Measurements from ENCODE around the gene ST7.

ST7 gene

DNA sequence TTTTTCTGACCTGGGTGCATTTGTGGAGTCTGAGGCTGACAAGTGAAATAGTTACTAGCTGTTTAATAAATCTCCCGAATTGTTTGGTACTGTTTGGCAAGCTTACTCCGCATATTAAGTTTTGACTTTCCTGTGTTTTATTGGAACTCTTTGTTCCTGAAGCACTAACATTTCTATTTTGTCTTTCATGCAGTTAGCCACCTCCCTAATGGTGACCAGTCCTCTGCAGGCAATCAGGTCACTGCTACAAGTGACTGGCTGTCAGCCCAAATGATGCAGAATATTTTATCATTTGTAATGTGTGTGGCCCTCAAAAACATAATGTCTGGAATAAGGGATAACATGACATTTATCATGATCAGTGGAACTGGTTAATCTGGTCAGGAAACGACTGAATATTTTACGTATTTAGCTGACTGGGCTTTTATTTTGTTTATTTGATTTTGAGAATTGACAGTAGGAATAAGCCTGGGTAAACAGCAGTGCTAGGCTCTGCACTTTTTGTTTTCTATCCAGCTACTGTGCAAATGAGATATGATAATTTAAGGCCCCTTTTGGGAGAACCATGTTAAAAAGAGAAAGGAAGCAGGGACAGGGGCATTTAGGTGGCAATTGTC, 82.9 kb downstream of the ST7 start:
- H3K4me1 ChIP-seq (ENCODE audit: control insufficient read depth in 5 of 5, insufficient read depth in 5 of 5, low read length in 5 of 5), result peaks cover 0 to 4% (median 0%) of the 10 kb centered on the region in 5 donors
- no peaks in the 10 kb centered on the region for H3K27me3 ChIP-seq (ENCODE audit: control insufficient read depth in 5 of 5, insufficient read depth in 4 of 5, low read length in 5 of 5)
- no peaks in the 10 kb centered on the region for H3K36me3 ChIP-seq (ENCODE audit: control insufficient read depth in 5 of 5, insufficient read depth in 5 of 5, low read length in 5 of 5)
- H3K4me3 ChIP-seq (ENCODE audit: low read depth in 1 of 5, low read length in 5 of 5), result no peak overlapping the region
- no peak overlapping the region for H3K27ac ChIP-seq (ENCODE audit: low read depth, low read length)
- H3K9ac ChIP-seq (ENCODE audit: low read length in 5 of 5), result no peak overlapping the region
- no peaks in the 10 kb centered on the region for H3K9me3 ChIP-seq (ENCODE audit: control insufficient read depth in 5 of 5, low read length in 5 of 5)

DNA sequence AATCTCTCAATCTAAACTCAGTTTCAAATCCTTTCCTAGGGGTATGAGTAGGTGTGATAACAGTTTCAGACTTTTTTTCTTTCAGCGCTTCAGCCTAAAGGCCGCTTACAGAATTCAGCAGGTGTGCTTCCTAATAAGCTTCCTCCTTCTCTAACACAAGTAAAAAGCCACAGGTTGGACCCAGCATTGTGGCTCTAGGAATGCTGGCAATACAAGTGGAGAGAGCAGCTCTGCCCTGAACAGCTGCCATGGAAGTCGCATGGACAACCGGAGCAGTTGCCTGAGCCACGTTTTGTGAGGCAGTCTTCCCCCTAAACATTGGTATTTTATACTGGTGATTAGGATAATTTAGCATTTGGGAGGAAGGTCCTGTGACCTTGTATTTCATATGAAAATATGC, 83.5 kb downstream of the ST7 start:
- Histone ChIP-seq H3K27ac (ENCODE audit: low read depth, low read length) (no peak overlapping the region), H3K36me3 (ENCODE audit: control insufficient read depth in 5 of 5, insufficient read depth in 5 of 5, low read length in 5 of 5) (no peaks in the 10 kb centered on the region), H3K9me3 (ENCODE audit: control insufficient read depth in 5 of 5, low read length in 5 of 5) (no peaks in the 10 kb centered on the region), H3K9ac (ENCODE audit: low read length in 5 of 5) (no peak overlapping the region), H3K4me3 (ENCODE audit: low read depth in 1 of 5, low read length in 5 of 5) (no peak overlapping the region), H3K27me3 (ENCODE audit: control insufficient read depth in 5 of 5, insufficient read depth in 4 of 5, low read length in 5 of 5) (no peaks in the 10 kb centered on the region), H3K4me1 (ENCODE audit: control insufficient read depth in 5 of 5, insufficient read depth in 5 of 5, low read length in 5 of 5) (peaks cover 0 to 4% (median 0%) of the 10 kb centered on the region in 5 donors)

DNA sequence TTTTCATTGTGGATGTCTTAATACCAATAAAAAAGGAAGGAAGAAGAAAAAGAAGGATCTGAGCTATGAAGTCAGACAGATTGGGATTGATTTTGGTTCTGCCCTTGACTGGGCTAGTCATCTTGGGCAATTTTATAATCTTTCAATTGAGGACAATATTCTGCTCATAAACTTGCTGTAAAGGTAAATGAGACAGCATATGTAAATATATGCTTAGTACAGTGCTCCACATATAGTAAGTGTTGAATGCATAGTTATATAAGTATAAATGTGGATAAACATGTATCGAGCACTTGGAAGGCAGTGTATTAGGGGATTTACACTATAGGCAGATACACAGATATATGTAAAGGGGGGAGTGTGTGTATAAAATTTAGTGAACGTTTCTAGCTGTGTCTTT, 85.1 kb downstream of the ST7 start:
- Histone ChIP-seq H3K36me3 (ENCODE audit: control insufficient read depth in 5 of 5, insufficient read depth in 5 of 5, low read length in 5 of 5) (no peaks in the 10 kb centered on the region), H3K4me3 (ENCODE audit: low read depth in 1 of 5, low read length in 5 of 5) (no peak overlapping the region), H3K9ac (ENCODE audit: low read length in 5 of 5) (no peak overlapping the region), H3K4me1 (ENCODE audit: control insufficient read depth in 5 of 5, insufficient read depth in 5 of 5, low read length in 5 of 5) (peaks cover 0 to 5% (median 0%) of the 10 kb centered on the region in 5 donors), H3K27ac (ENCODE audit: low read depth, low read length) (no peak overlapping the region), H3K27me3 (ENCODE audit: control insufficient read depth in 5 of 5, insufficient read depth in 4 of 5, low read length in 5 of 5) (no peaks in the 10 kb centered on the region), H3K9me3 (ENCODE audit: control insufficient read depth in 5 of 5, low read length in 5 of 5) (no peaks in the 10 kb centered on the region)

DNA sequence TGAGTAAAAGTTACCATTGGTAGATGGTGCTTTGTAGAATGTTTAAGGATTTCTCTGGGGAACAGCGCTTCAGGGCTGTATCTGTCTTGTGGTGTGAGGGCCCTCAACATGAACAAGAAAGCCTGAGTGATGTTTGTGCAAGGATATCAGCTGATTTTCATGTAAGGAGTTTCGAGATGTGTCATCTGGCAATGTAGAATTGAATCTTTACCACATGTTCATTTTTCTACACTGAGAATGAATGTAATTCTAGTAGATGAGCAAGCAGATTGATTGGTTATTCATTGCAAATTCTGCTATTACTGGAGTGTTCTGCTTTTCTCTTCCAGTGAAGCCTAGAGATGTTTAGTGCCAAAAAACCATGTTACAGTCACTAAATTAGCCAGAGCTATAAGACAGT, 87.7 kb downstream of the ST7 start:
- Histone ChIP-seq H3K27ac (ENCODE audit: low read depth, low read length) (no peak overlapping the region), H3K9ac (ENCODE audit: low read length in 5 of 5) (no peak overlapping the region), H3K27me3 (ENCODE audit: control insufficient read depth in 5 of 5, insufficient read depth in 4 of 5, low read length in 5 of 5) (no peaks in the 10 kb centered on the region), H3K4me3 (ENCODE audit: low read depth in 1 of 5, low read length in 5 of 5) (no peak overlapping the region), H3K4me1 (ENCODE audit: control insufficient read depth in 5 of 5, insufficient read depth in 5 of 5, low read length in 5 of 5) (peaks cover 0 to 6% (median 0%) of the 10 kb centered on the region in 5 donors), H3K36me3 (ENCODE audit: control insufficient read depth in 5 of 5, insufficient read depth in 5 of 5, low read length in 5 of 5) (no peaks in the 10 kb centered on the region), H3K9me3 (ENCODE audit: control insufficient read depth in 5 of 5, low read length in 5 of 5) (no peaks in the 10 kb centered on the region)

DNA sequence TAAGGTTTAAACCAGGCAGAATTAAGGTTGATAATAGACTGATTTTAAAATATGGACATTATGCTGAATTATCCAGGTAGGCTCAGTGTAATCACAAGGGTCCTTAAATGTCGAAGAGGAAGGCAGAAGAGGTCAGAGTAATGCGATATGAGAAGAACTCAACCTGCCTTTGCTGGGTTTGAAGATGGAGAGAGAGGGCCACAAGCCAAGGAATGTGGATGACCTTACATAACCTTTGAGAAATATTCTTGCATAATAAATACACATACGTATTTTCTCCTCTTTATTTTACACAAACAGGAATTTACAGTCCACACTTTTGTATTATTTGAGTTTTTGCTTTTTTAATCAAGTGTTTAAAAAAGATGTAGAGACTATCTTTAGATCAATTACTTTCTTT, 88.5 kb downstream of the ST7 start:
- no peak overlapping the region for H3K27ac ChIP-seq (ENCODE audit: low read depth, low read length)
- H3K9ac ChIP-seq (ENCODE audit: low read length in 5 of 5), result no peak overlapping the region
- H3K4me1 ChIP-seq (ENCODE audit: control insufficient read depth in 5 of 5, insufficient read depth in 5 of 5, low read length in 5 of 5), result peaks cover 0 to 10% (median 0%) of the 10 kb centered on the region in 5 donors
- no peaks in the 10 kb centered on the region for H3K36me3 ChIP-seq (ENCODE audit: control insufficient read depth in 5 of 5, insufficient read depth in 5 of 5, low read length in 5 of 5)
- H3K9me3 ChIP-seq (ENCODE audit: control insufficient read depth in 5 of 5, low read length in 5 of 5), result no peaks in the 10 kb centered on the region
- no peaks in the 10 kb centered on the region for H3K27me3 ChIP-seq (ENCODE audit: control insufficient read depth in 5 of 5, insufficient read depth in 4 of 5, low read length in 5 of 5)
- no peak overlapping the region for H3K4me3 ChIP-seq (ENCODE audit: low read depth in 1 of 5, low read length in 5 of 5)

DNA sequence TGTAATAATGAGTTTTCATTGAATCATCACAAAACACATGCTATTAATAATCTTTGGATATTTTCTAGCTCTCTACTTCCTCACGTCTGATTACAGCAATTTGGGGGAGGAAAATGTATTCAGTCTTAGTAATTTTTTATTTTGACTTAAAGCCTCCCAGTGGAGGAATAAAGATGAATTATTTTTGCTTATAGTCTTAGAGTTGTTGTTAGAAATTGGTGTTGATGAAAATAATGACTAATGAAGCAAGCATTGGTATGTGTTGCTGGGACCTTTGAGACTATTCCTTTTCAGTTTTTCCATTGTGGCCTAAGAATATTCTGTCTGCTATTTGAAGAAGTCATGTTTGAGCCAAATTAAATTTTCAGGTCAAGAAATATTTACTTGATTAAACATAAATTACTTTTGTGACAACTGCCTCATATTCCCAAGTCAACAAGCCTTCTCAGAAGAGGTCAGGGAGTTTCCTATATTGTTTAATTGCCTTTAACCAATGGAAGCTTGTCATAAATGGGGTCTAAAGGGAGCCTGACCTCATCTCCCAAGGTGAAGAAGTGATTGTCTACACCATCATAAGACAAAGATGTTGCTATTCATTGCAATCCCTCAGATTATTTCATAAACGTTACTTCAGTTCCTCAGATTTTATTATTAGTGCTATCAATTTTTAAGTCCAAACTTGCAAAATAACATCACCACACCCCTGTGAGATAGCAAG, 90.0 kb downstream of the ST7 start:
- H3K27ac ChIP-seq (ENCODE audit: low read depth, low read length), result peak overlapping the region; percentile 12
- peaks cover 0 to 20% (median 5%) of the 10 kb centered on the region in 5 donors for H3K4me1 ChIP-seq (ENCODE audit: control insufficient read depth in 5 of 5, insufficient read depth in 5 of 5, low read length in 5 of 5)
- no peak overlapping the region for H3K4me3 ChIP-seq (ENCODE audit: low read depth in 1 of 5, low read length in 5 of 5)

DNA sequence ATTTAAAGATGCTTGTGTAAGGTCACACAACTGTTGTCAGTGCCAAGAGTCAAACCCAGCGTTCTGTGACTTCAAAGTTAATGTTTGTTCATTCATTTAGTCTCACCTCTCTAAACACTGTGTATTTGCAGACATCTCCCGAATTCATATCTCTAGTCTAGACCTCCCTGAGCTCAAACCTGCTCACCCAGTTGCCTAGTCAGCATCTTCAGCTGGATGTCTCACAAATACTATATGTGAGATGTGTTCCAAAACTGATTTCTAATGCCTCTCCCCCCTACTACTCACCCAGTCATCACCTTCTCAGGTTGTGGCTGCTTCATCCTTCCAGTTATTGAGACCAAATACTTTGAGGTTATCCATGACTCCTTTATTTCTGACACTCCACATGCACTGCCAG, 91.4 kb downstream of the ST7 start:
- Histone ChIP-seq H3K9ac (ENCODE audit: low read length in 5 of 5) (no peak overlapping the region), H3K4me1 (ENCODE audit: control insufficient read depth in 5 of 5, insufficient read depth in 5 of 5, low read length in 5 of 5) (peaks cover 2 to 25% (median 8%) of the 10 kb centered on the region in 5 donors), H3K27ac (ENCODE audit: low read depth, low read length) (no peak overlapping the region), H3K27me3 (ENCODE audit: control insufficient read depth in 5 of 5, insufficient read depth in 4 of 5, low read length in 5 of 5) (no peaks in the 10 kb centered on the region), H3K4me3 (ENCODE audit: low read depth in 1 of 5, low read length in 5 of 5) (no peak overlapping the region), H3K36me3 (ENCODE audit: control insufficient read depth in 5 of 5, insufficient read depth in 5 of 5, low read length in 5 of 5) (no peaks in the 10 kb centered on the region), H3K9me3 (ENCODE audit: control insufficient read depth in 5 of 5, low read length in 5 of 5) (no peaks in the 10 kb centered on the region)

More for the DNA sequence above, 90.0 kb downstream of the ST7 start:
- no peaks in the 10 kb centered on the region for H3K9me3 ChIP-seq (ENCODE audit: control insufficient read depth in 5 of 5, low read length in 5 of 5)
- no peaks in the 10 kb centered on the region for H3K36me3 ChIP-seq (ENCODE audit: control insufficient read depth in 5 of 5, insufficient read depth in 5 of 5, low read length in 5 of 5)
- no peaks in the 10 kb centered on the region for H3K27me3 ChIP-seq (ENCODE audit: control insufficient read depth in 5 of 5, insufficient read depth in 4 of 5, low read length in 5 of 5)
- no peak overlapping the region for H3K9ac ChIP-seq (ENCODE audit: low read length in 5 of 5)

DNA sequence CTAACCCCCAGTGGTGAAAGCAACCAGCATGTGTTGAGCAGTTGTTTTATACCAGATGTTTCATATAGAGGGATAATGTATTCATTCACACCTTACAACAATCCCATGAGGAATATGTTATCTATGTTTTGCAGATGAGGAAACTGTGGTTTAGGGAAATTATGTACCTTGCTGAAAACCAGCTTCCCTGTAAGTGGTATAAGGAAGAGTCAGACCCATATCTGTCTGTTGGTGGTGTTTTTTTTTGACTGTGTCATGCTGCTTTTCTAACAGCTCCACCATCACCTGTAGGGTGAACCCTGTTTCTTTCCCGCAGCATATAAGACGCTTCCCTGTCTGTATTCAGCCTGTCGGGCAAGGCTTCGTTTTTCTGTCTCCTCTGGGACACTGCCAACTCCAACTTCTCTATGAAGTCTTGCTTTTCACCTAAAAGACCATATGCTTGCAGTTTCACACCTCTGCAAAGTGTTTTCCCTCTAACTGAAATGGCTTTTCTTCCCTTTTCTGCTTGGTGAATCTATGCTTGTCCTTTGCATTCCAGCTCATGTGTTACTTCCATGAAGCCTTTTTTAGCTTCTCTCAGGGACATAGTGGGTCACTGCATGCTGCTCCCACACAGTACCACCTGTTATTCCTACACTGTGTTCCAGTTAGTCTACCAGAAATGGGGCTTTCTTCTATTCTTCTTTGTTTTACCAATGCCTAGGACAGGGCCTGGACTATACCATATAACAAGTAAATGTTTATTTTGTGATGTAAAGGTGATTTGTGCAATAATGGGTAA, 92.8 kb downstream of the ST7 start:
- Histone ChIP-seq H3K9ac (ENCODE audit: low read length in 5 of 5) (no peak overlapping the region), H3K27ac (ENCODE audit: low read depth, low read length) (no peak overlapping the region), H3K9me3 (ENCODE audit: control insufficient read depth in 5 of 5, low read length in 5 of 5) (no peaks in the 10 kb centered on the region)

DNA sequence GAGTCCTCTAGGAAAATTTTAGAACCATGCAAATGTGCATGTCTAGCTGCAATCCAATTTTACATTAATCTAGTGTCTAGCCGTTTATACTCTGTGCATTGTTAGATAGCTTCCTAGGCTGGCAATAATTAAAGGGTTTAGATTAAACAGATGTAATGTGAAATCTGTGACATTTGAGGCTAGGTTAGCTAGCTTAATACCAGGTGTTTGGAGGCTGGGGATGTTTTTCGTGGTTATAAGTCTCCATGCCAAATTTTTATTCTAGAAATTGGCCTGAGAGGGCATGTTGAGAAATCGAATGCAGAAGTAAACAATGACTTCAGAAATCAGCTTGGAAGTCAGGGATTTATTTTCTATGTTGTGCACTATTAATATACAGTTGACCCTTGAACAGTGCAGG, 94.2 kb downstream of the ST7 start:
- H3K36me3 ChIP-seq (ENCODE audit: control insufficient read depth in 5 of 5, insufficient read depth in 5 of 5, low read length in 5 of 5), result no peaks in the 10 kb centered on the region
- no peak overlapping the region for H3K27ac ChIP-seq (ENCODE audit: low read depth, low read length)
- no peak overlapping the region for H3K9ac ChIP-seq (ENCODE audit: low read length in 5 of 5)
- peaks cover 2 to 25% (median 8%) of the 10 kb centered on the region in 5 donors for H3K4me1 ChIP-seq (ENCODE audit: control insufficient read depth in 5 of 5, insufficient read depth in 5 of 5, low read length in 5 of 5)
- no peaks in the 10 kb centered on the region for H3K9me3 ChIP-seq (ENCODE audit: control insufficient read depth in 5 of 5, low read length in 5 of 5)
- no peaks in the 10 kb centered on the region for H3K27me3 ChIP-seq (ENCODE audit: control insufficient read depth in 5 of 5, insufficient read depth in 4 of 5, low read length in 5 of 5)
- no peak overlapping the region for H3K4me3 ChIP-seq (ENCODE audit: low read depth in 1 of 5, low read length in 5 of 5)

More for the DNA sequence above, 92.8 kb downstream of the ST7 start:
- Histone ChIP-seq H3K36me3 (ENCODE audit: control insufficient read depth in 5 of 5, insufficient read depth in 5 of 5, low read length in 5 of 5) (no peaks in the 10 kb centered on the region), H3K4me3 (ENCODE audit: low read depth in 1 of 5, low read length in 5 of 5) (no peak overlapping the region), H3K4me1 (ENCODE audit: control insufficient read depth in 5 of 5, insufficient read depth in 5 of 5, low read length in 5 of 5) (peaks cover 2 to 25% (median 8%) of the 10 kb centered on the region in 5 donors), H3K27me3 (ENCODE audit: control insufficient read depth in 5 of 5, insufficient read depth in 4 of 5, low read length in 5 of 5) (no peaks in the 10 kb centered on the region)

Measured in subcutaneous abdominal adipose tissue (tissue), 5 donors.